Measurements from ENCODE around the gene KRT34. TPM values are rescaled to one million over a fixed set of nuclear protein-coding genes. Genes with fewer than 3 reads are reported as not detected.
"Not testable (repeated sequence)": the region's sequence is repeated elsewhere in the genome, so short reads cannot be mapped to it uniquely, and the experiment has no call there.

Gene KRT34
- total and polyA plus RNA-seq, 12 donors, result not detected

- Histone ChIP-seq H3K4me3 (no peak overlapping the region), H3K4me1 (replicated peaks in 1 of 2) (no peaks in the 10 kb centered on the region), H3K36me3 (replicated peaks in 1 of 2) (no peaks in the 10 kb centered on the region), H3K27me3 (no peaks in the 10 kb centered on the region), H3K27ac (no peak overlapping the region), H3K9me3 (replicated peaks in 1 of 3) (no peaks in the 10 kb centered on the region)
- intact Hi-C loops (cut with DNase I), result no loop called here
- TF ChIP-seq POLR2A (IDR thresholded peaks at IDR 0.05) (no peak), CTCF (IDR thresholded peaks at IDR 0.05) (no peak)
- WGBS, 4 donors, result 76 to 84% (median 82%) methylated on average over 2 of the region's 2 CpGs
- no peak for DNase-seq
Measured at GRCh38 chr17:41351177-41351576, 30.9 kb downstream of the KRT34 start.

- H3K27ac ChIP-seq; H3K4me3 ChIP-seq; H3K36me3 ChIP-seq (replicated peaks in 1 of 2); H3K27me3 ChIP-seq; DNase-seq; H3K9me3 ChIP-seq (replicated peaks in 1 of 3); intact Hi-C loops (cut with DNase I); H3K4me1 ChIP-seq (replicated peaks in 1 of 2): not testable (repeated sequence)
- 87 to 96% (median 89%) methylated on average over 10 to 16 of the region's 16 CpGs for WGBS, 4 donors
Measured at GRCh38 chr17:41350381-41350878, 31.7 kb downstream of the KRT34 start, which contains the start of gene KRT33A. KRT33A (minus strand) TSS chr17:41350828; CDS start chr17:41350767, 61 bp downstream.

- Histone ChIP-seq H3K4me3 (no peak overlapping the region), H3K36me3 (replicated peaks in 1 of 2) (no peaks in the 10 kb centered on the region), H3K4me1 (replicated peaks in 1 of 2) (no peaks in the 10 kb centered on the region), H3K9me3 (replicated peaks in 1 of 3) (no peaks in the 10 kb centered on the region), H3K27me3 (no peaks in the 10 kb centered on the region), H3K27ac (no peak overlapping the region)
- intact Hi-C loops (cut with DNase I), result no loop called here
- DNase-seq, result no peak
- 71 to 89% (median 84%) methylated on average over 3 to 7 of the region's 7 CpGs for WGBS, 4 donors
- TF ChIP-seq CTCF (IDR thresholded peaks at IDR 0.05) (no peak), POLR2A (IDR thresholded peaks at IDR 0.05) (no peak)
Measured at GRCh38 chr17:41347869-41348760, 34.0 kb downstream of the KRT34 start.

- intact Hi-C loops (cut with DNase I), result not testable (repeated sequence)
Measured at GRCh38 chr17:41346421-41346820, 35.7 kb downstream of the KRT34 start.

GRCh38 chr17:41345992-41346391 lies 36.1 kb downstream of the KRT34 start:
- 83 to 93% (median 91%) methylated on average over 3 of the region's 3 CpGs for WGBS, 4 donors
- H3K4me3 ChIP-seq, result no peak overlapping the region
- DNase-seq, result no peak
- H3K27ac ChIP-seq, result no peak overlapping the region
- no peaks in the 10 kb centered on the region for H3K4me1 ChIP-seq (replicated peaks in 1 of 2)
- H3K9me3 ChIP-seq (replicated peaks in 1 of 3), result no peaks in the 10 kb centered on the region
- intact Hi-C loops (cut with DNase I), result no loop called here
- no peaks in the 10 kb centered on the region for H3K27me3 ChIP-seq
- TF ChIP-seq POLR2A (IDR thresholded peaks at IDR 0.05), result no peak
- no peaks in the 10 kb centered on the region for H3K36me3 ChIP-seq (replicated peaks in 1 of 2)

More at GRCh38 chr17:41346421-41346820, 35.7 kb downstream of the KRT34 start:
- H3K9me3 ChIP-seq (replicated peaks in 1 of 3); H3K27me3 ChIP-seq; H3K4me1 ChIP-seq (replicated peaks in 1 of 2); H3K4me3 ChIP-seq; H3K27ac ChIP-seq; DNase-seq; H3K36me3 ChIP-seq (replicated peaks in 1 of 2): not testable (repeated sequence)
- WGBS, 4 donors, result 92 to 97% (median 94%) methylated on average over 15 to 16 of the region's 16 CpGs
